Neural cell (in vitro differentiated cells): ENCODE measurements around the gene PPP1R8. TPM values are rescaled to one million over a fixed set of nuclear protein-coding genes. Genes with fewer than 3 reads are reported as not detected.

Experiments
- polyA plus RNA-seq: library from polyadenylated mRNA; depleted of rRNA; stranded (reverse); fragments of >200 nt; gene quantifications from 2 replicates; pipeline ENCODE4 v1.2.3, GENCODE V29; 2014
- small RNA-seq, 3 experiments: library from RNA; depleted of rRNA; stranded (forward); fragments of <200 nt; gene quantifications; one replicate each; pipeline ENCODE3, GENCODE V24; 2012

Gene PPP1R8
- polyA plus RNA-seq, 1 donor from 2014 or later = 90.1 TPM

Small RNAs within 50 kb of the gene (small RNA-seq; reads per million reads assigned to genes)
- 0 to 0.06 (median 0) reads per million in 3 experiments for gene RNU6-1245P
- gene SCARNA1 = 153 to 193 (median 160) reads per million in 3 experiments

Other genes with a start within 250 kb of the PPP1R8 start
- 5.3 and 18.4 TPM in 2 replicates for gene AHDC1, start 226.6 kb upstream of the PPP1R8 start, polyA plus RNA-seq
- not detected in 2 replicates for gene FGR, start 195.6 kb upstream of the PPP1R8 start, polyA plus RNA-seq
- 0.35 and 1.8 TPM in 2 replicates for gene IFI6, start 158.6 kb upstream of the PPP1R8 start, polyA plus RNA-seq
- 11.1 and 14.5 TPM in 2 replicates for gene FAM76A, start 104.8 kb upstream of the PPP1R8 start, polyA plus RNA-seq
- gene STX12, start 57.6 kb upstream of the PPP1R8 start, polyA plus RNA-seq = 149 and 171 TPM in 2 replicates
- gene THEMIS2, start 41.8 kb downstream of the PPP1R8 start, polyA plus RNA-seq = 0.26 TPM in 1 of 2 replicates, not detected in the other
- 66.9 and 68.2 TPM in 2 replicates for gene RPA2, start 83.8 kb downstream of the PPP1R8 start, polyA plus RNA-seq
- 0.56 TPM in 1 of 2 replicates, not detected in the other for gene SMPDL3B, start 104.2 kb downstream of the PPP1R8 start, polyA plus RNA-seq
- gene XKR8, start 129.2 kb downstream of the PPP1R8 start, polyA plus RNA-seq = not detected in 2 replicates